DOHH2 (cell line): Measurements from ENCODE around the gene NCAM2.

ENCODE experiments used
- EZH2phosphoT487 ChIP-seq: fragments of 200-600 bp; sonication (generic); IDR thresholded peaks from 2 replicates; pipeline ENCODE4 v1.6.1; 2017; ENCODE audit warnings: borderline replicate concordance, mild to moderate bottlenecking, antibody characterized with exemption, low read length, moderate library complexity, mixed read lengths
- TF ChIP-seq, protein P1 (sequence below): fragments of 200-600 bp; sonication (generic); IDR thresholded peaks from one replicate; pipeline ENCODE4 v1.5.1; 2014; ENCODE audit warnings: antibody characterized with exemption, mild to moderate bottlenecking, low read depth, low read length; ENCODE audit not compliant: poor library complexity, severe bottlenecking

GRCh38 chr21:21000591-21001175, 2.5 kb downstream of the NCAM2 start:
- no peak for TF ChIP-seq EZH2phosphoT487
- TF ChIP-seq, protein P1, sequence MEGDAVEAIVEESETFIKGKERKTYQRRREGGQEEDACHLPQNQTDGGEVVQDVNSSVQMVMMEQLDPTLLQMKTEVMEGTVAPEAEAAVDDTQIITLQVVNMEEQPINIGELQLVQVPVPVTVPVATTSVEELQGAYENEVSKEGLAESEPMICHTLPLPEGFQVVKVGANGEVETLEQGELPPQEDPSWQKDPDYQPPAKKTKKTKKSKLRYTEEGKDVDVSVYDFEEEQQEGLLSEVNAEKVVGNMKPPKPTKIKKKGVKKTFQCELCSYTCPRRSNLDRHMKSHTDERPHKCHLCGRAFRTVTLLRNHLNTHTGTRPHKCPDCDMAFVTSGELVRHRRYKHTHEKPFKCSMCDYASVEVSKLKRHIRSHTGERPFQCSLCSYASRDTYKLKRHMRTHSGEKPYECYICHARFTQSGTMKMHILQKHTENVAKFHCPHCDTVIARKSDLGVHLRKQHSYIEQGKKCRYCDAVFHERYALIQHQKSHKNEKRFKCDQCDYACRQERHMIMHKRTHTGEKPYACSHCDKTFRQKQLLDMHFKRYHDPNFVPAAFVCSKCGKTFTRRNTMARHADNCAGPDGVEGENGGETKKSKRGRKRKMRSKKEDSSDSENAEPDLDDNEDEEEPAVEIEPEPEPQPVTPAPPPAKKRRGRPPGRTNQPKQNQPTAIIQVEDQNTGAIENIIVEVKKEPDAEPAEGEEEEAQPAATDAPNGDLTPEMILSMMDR, result no peak
